ENCODE measurements around the gene TNFRSF8.

Gene TNFRSF8

GRCh38 chr1:12113433-12114339 is 50.6 kb downstream of the TNFRSF8 start:
- no peak for DNase-seq (ENCODE audit: low read depth in 3 of 3)

GRCh38 chr1:12114340-12114683 is 51.2 kb downstream of the TNFRSF8 start:
- no peak for DNase-seq (ENCODE audit: low read depth in 3 of 3)

GRCh38 chr1:12114916-12115315 is 51.8 kb downstream of the TNFRSF8 start:
- no peak for DNase-seq (ENCODE audit: low read depth in 3 of 3)

- DNase-seq (ENCODE audit: low read depth in 3 of 3) = no peak
These were observed 58.3 kb downstream of the TNFRSF8 start for GRCh38 chr1:12121212-12122003.

GRCh38 chr1:12123172-12123571 is 60.1 kb downstream of the TNFRSF8 start:
- DNase-seq (ENCODE audit: low read depth in 3 of 3) = no peak

- peak; percentile 54 to 75 (median 68) for DNase-seq (ENCODE audit: low read depth in 3 of 3)
These were observed 61.8 kb downstream of the TNFRSF8 start for GRCh38 chr1:12124693-12125421.

- no peak for DNase-seq (ENCODE audit: low read depth in 3 of 3)
These were observed 62.6 kb downstream of the TNFRSF8 start for GRCh38 chr1:12125422-12126355.

- DNase-seq (ENCODE audit: low read depth in 3 of 3) = no peak
These were observed 63.7 kb downstream of the TNFRSF8 start for GRCh38 chr1:12126781-12127180.

GRCh38 chr1:12127206-12127810 is 64.2 kb downstream of the TNFRSF8 start:
- DNase-seq (ENCODE audit: low read depth in 3 of 3) = peak in 2 of 3 experiments; percentile 30 to 34

- DNase-seq (ENCODE audit: low read depth in 3 of 3) = no peak
These were observed 65.0 kb downstream of the TNFRSF8 start for GRCh38 chr1:12128120-12128519.

- DNase-seq (ENCODE audit: low read depth in 3 of 3) = no peak
These were observed 66.5 kb downstream of the TNFRSF8 start for GRCh38 chr1:12129624-12130023.

GRCh38 chr1:12130466-12131130 is 67.5 kb downstream of the TNFRSF8 start:
- no peak for DNase-seq (ENCODE audit: low read depth in 3 of 3)

GRCh38 chr1:12132078-12132477 is 69.0 kb downstream of the TNFRSF8 start:
- DNase-seq (ENCODE audit: low read depth in 3 of 3) = no peak

- DNase-seq (ENCODE audit: low read depth in 3 of 3) = no peak
These were observed 71.6 kb downstream of the TNFRSF8 start for GRCh38 chr1:12134716-12135115.

GRCh38 chr1:12135612-12136011 is 72.5 kb downstream of the TNFRSF8 start:
- DNase-seq (ENCODE audit: low read depth in 3 of 3) = no peak

GRCh38 chr1:12136916-12137610 is 74.0 kb downstream of the TNFRSF8 start:
- no peak for DNase-seq (ENCODE audit: low read depth in 3 of 3)

GRCh38 chr1:12138196-12139168 is 75.4 kb downstream of the TNFRSF8 start:
- DNase-seq (ENCODE audit: low read depth in 3 of 3) = no peak

- DNase-seq (ENCODE audit: low read depth in 3 of 3) = no peak
These were observed 76.9 kb downstream of the TNFRSF8 start for GRCh38 chr1:12140016-12140415.
